GM12878 (cell line): ENCODE results near the gene MED25. TPM values are rescaled to one million over a fixed set of nuclear protein-coding genes. Genes with fewer than 3 reads are reported as not detected.
A peak's percentile ranks its signal among the peaks of the same experiment; 100 is the strongest.

ENCODE experiments used
- ATAC-seq: fragments of 200-7000 bp; cut with Tn5 transposase; 3 replicates; pipeline ENCODE4 v1.9.1; 2020; ENCODE audit warnings: mild to moderate bottlenecking, moderate library complexity
- BruUV-seq: library from RNA; stranded (reverse); fragments of 400-500 nt; replicated peaks from 2 replicates; lab custom pipeline; 2021; lab: Mats Ljungman, UMichigan
- CTCF ChIA-PET: fragments of 300-600 bp; sonication (Branson Sonifier 250); formaldehyde crosslinking; extraction: SDS; loops from one replicate; lab custom pipeline; 2021; ENCODE audit warnings: inconsistent platforms; lab: Yijun Ruan, JAX
- POLR2A ChIA-PET: fragments of 350-600 bp; formaldehyde crosslinking; extraction: SDS; loops from one replicate; lab custom pipeline; 2021; ENCODE audit warnings: inconsistent platforms; lab: Charles Lee
- RAD21 ChIA-PET: fragments of 300-600 bp; sonication (Branson Sonifier 250); formaldehyde crosslinking; loops from one replicate; lab custom pipeline; 2023; ENCODE audit warnings: antibody characterized with exemption; ENCODE audit not compliant: unreplicated experiment; lab: Charles Lee
- SMC1A ChIA-PET: fragments of 300-600 bp; sonication (Branson Sonifier 250); formaldehyde crosslinking; loops from one replicate; lab custom pipeline; 2023; ENCODE audit not compliant: unreplicated experiment, uncharacterized antibody; lab: Charles Lee
- DNase-seq: peaks from one replicate; pipeline ENCODE4 v3.0.0-alpha.2; 2011; ENCODE audit warnings: low read depth, low spot score
- FAIRE-seq: peaks from 3 replicates; lab custom pipeline; 2011; peaks lifted over from hg19 to GRCh38; lab: Jason Lieb, UNC
- H2AFZ ChIP-seq: 2 replicates; pipeline ENCODE4 v1.6.0; 2011; ENCODE audit warnings: low read depth, low read length, control low read depth; ENCODE audit not compliant: control insufficient read depth
- H3K27ac ChIP-seq: 2 replicates; pipeline ENCODE4 v1.5.1; 2011; ENCODE audit warnings: control low read depth; ENCODE audit not compliant: control insufficient read depth, insufficient read depth
- H3K27me3 ChIP-seq, 2 experiments: replicated peaks in 1 of 2; 2 replicates each; pipeline versions ENCODE4 v1.6.0 to v1.6.1; 2011; ENCODE audit warnings: low read length in 1 of 2; ENCODE audit not compliant: control insufficient read depth in 2 of 2, insufficient read depth in 2 of 2
- H3K36me3 ChIP-seq, 2 experiments: 2 replicates each; pipeline ENCODE4 v1.5.1; 2011; ENCODE audit warnings: low read length in 1 of 2; ENCODE audit not compliant: control insufficient read depth in 2 of 2, insufficient read depth in 2 of 2
- H3K4me1 ChIP-seq: 2 replicates; pipeline ENCODE4 v1.6.1; 2011; ENCODE audit warnings: mild to moderate bottlenecking, low read length, moderate library complexity, mixed read lengths; ENCODE audit not compliant: control insufficient read depth, insufficient read depth
- H3K4me2 ChIP-seq: 2 replicates; pipeline ENCODE4 v1.6.0; 2011; ENCODE audit warnings: control low read depth; ENCODE audit not compliant: control insufficient read depth, insufficient read depth
- H3K4me3 ChIP-seq: fragments of 200-600 bp; sonication (generic); 2 replicates; pipeline ENCODE4 v1.5.1; 2016
- H3K79me2 ChIP-seq: 2 replicates; pipeline ENCODE4 v1.6.0; 2011; ENCODE audit warnings: low read length; ENCODE audit not compliant: control insufficient read depth, insufficient read depth
- H3K9ac ChIP-seq: 2 replicates; pipeline ENCODE4 v1.8.0; 2011; ENCODE audit warnings: low read length, control low read depth, mixed read lengths; ENCODE audit not compliant: control insufficient read depth, insufficient read depth
- H3K9me3 ChIP-seq: replicated peaks from 3 replicates; pipeline ENCODE4 v1.5.1; 2011; ENCODE audit warnings: mild to moderate bottlenecking, low read length; ENCODE audit not compliant: control insufficient read depth, insufficient read depth
- H4K20me1 ChIP-seq: 2 replicates; pipeline ENCODE4 v1.6.0; 2011; ENCODE audit not compliant: control insufficient read depth, insufficient read depth
- BHLHE40 ChIP-seq, 2 experiments: fragments of 450-650 bp in 1 of 2; IDR thresholded peaks; 2 replicates each; pipeline ENCODE4 v1.6.1; 2011 to 2017; ENCODE audit warnings: low read depth in 2 of 2, borderline replicate concordance in 1 of 2, improper control_type of control experiment in 1 of 2, low read length in 1 of 2, mild to moderate bottlenecking in 1 of 2
- CBX3 ChIP-seq: fragments of 200-600 bp; sonication (generic); IDR thresholded peaks from 2 replicates; pipeline ENCODE4 v1.6.1; 2016; ENCODE audit warnings: low read depth, borderline replicate concordance
- CEBPZ ChIP-seq: fragments of 150-350 bp; IDR thresholded peaks from 2 replicates; pipeline ENCODE4 v1.6.1; 2016; ENCODE audit warnings: low read depth, low read length
- EP300 ChIP-seq, 2 experiments: fragments of 150-350 bp in 1 of 2; IDR thresholded peaks; 2 replicates each; pipeline ENCODE4 v1.6.1; 2011 to 2012; ENCODE audit warnings: low read depth in 2 of 2, low read length in 2 of 2, borderline replicate concordance in 1 of 2, improper control_type of control experiment in 1 of 2, inconsistent platforms in 1 of 2; ENCODE audit not compliant: control insufficient read depth in 1 of 2
- FOXK2 ChIP-seq: fragments of 450-650 bp; IDR thresholded peaks from 2 replicates; pipeline ENCODE4 v1.6.1; 2017; ENCODE audit warnings: mild to moderate bottlenecking, moderate library complexity
- MYC ChIP-seq: IDR thresholded peaks from 2 replicates; pipeline ENCODE4 v1.6.1; 2011; ENCODE audit warnings: mild to moderate bottlenecking, low read length, moderate library complexity, inconsistent platforms; ENCODE audit not compliant: insufficient read depth, insufficient replicate concordance, insufficient read length, severe bottlenecking
- ZNF384 ChIP-seq: IDR thresholded peaks from 2 replicates; pipeline ENCODE4 v1.6.1; 2012; ENCODE audit warnings: low read depth, mild to moderate bottlenecking, low read length, improper control_type of control experiment, borderline replicate concordance
- WGBS: methylation state at CpG from one replicate; pipeline ENCODE4 v1.1.6; 2016; ENCODE audit warnings: low lambda C conversion rate; ENCODE audit not compliant: insufficient replicate concordance, insufficient coverage; ENCODE audit errors: missing lambda C conversion rate; 5-methylcytosine and 5-hydroxymethylcytosine counted together
- in situ Hi-C: fragments of 300-500 bp; cut with MboI; formaldehyde crosslinking; loops from 9 replicates; pipeline ENCODE4 v1.14.3; 2018; ENCODE audit warnings: mixed read lengths
- intact Hi-C: fragments of 100-400 bp; cut with micrococcal nuclease; formaldehyde crosslinking; loops from one replicate; pipeline ENCODE4 v1.14.2; 2022; ENCODE audit not compliant: unreplicated experiment
- polyA plus RNA-seq, 11 experiments: library from polyadenylated mRNA; depleted of rRNA in 4 of 11; unstranded in 6 of 11; stranded (reverse) in 5 of 11; fragments of >200 nt; fragmentation: Nextera tagmentation in 4 of 11; fragmentation: Illumina TruSeq in 1 of 11; extraction: Ambion mirVana in 4 of 11; extraction: Trizol in 1 of 11; gene quantifications; 1 replicate in 1 of 11; 2 replicates in 10 of 11; pipeline versions ENCODE4 v1.2.1 to v1.2.3, GENCODE V29; 2011 to 2016; ENCODE audit warnings: inconsistent platforms in 2 of 11, missing spikeins in 2 of 11, low read depth in 1 of 11
- total RNA-seq, 4 experiments: library from RNA; depleted of rRNA in 3 of 4; stranded (reverse); fragments of >200 nt in 3 of 4; fragmentation: Illumina TruSeq in 1 of 4; extraction: Trizol in 1 of 4; gene quantifications; 2 replicates each; pipeline versions ENCODE4 v1.2.1 to v1.2.3, GENCODE V29; 2013 to 2021
- TF ChIP-seq, protein P1 (sequence below): fragments of 450-650 bp; IDR thresholded peaks from 2 replicates; pipeline ENCODE4 v1.6.1; 2017; ENCODE audit warnings: mild to moderate bottlenecking, low read depth, inconsistent platforms; ENCODE audit not compliant: poor library complexity, severe bottlenecking
- TF ChIP-seq, protein P2 (sequence below): IDR thresholded peaks from 2 replicates; pipeline ENCODE4 v1.6.1; 2011; ENCODE audit warnings: borderline replicate concordance, low read depth, mild to moderate bottlenecking, moderate library complexity, mixed read lengths, low read length; ENCODE audit not compliant: insufficient read depth; ENCODE audit errors: extremely low read length

The MED25 gene
- total and polyA plus RNA-seq, 10 of the 15 experiments (the other 5 are each of a cell fraction or from before 2014, with no cell fraction given) = 3.5 to 53.9 (median 17.1) TPM

GRCh38 chr19:49844138-49845095 is 26.3 kb downstream of the MED25 start:
- peak overlapping the region; percentile 12; the same call in 1 of the 2 replicates for H3K4me2 ChIP-seq
- peaks cover 25% of the 10 kb centered on the region for H3K4me1 ChIP-seq
- RAD21 ChIA-PET = no interaction called here
- no peaks in the 10 kb centered on the region for H3K27me3 ChIP-seq
- BruUV-seq = no TSS peak
- no peak for FAIRE-seq
- SMC1A ChIA-PET = interaction anchor here (1.4 kb wide), 2 partner anchors 22 to 26 kb away, joined by 3 read pairs; partner anchors contain the start of gene MED25
- no peak for ATAC-seq
- H2AFZ ChIP-seq = no peak overlapping the region
- POLR2A ChIA-PET = interaction anchor here (0.5 to 1.4 kb wide), 5 partner anchors 21 to 25 kb away, joined by 3 to 8 read pairs (median 4); partner anchors contain the start of gene PNKP
- 39% methylated on average over 18 of the region's 18 CpGs for WGBS
- peaks cover 0 to 2% of the 10 kb centered on the region in 2 experiments; a peak in 2 of 4 replicates for H3K36me3 ChIP-seq
- in situ Hi-C loops (no loop called here), intact Hi-C loops (no loop called here)
- DNase-seq = no peak
- H3K4me3 ChIP-seq = no peak overlapping the region
- H3K9me3 ChIP-seq = peaks cover 5% of the 10 kb centered on the region; the same call in 2 of the 3 replicates
- CTCF ChIA-PET = no interaction called here
- no peak overlapping the region for H3K9ac ChIP-seq
- no peak overlapping the region for H3K27ac ChIP-seq
- H3K79me2 ChIP-seq = no peaks in the 10 kb centered on the region
- H4K20me1 ChIP-seq = no peaks in the 10 kb centered on the region
- no peak for TF ChIP-seq CEBPZ
- no peak for TF ChIP-seq ZNF384
- TF ChIP-seq EP300 (IDR thresholded peaks at IDR 0.05; ENCODE audit: borderline replicate concordance in 1 of 2, control insufficient read depth in 1 of 2, low read depth in 2 of 2, low read length in 2 of 2) = no peak
- TF ChIP-seq FOXK2 = no peak
- TF ChIP-seq, protein P1, sequence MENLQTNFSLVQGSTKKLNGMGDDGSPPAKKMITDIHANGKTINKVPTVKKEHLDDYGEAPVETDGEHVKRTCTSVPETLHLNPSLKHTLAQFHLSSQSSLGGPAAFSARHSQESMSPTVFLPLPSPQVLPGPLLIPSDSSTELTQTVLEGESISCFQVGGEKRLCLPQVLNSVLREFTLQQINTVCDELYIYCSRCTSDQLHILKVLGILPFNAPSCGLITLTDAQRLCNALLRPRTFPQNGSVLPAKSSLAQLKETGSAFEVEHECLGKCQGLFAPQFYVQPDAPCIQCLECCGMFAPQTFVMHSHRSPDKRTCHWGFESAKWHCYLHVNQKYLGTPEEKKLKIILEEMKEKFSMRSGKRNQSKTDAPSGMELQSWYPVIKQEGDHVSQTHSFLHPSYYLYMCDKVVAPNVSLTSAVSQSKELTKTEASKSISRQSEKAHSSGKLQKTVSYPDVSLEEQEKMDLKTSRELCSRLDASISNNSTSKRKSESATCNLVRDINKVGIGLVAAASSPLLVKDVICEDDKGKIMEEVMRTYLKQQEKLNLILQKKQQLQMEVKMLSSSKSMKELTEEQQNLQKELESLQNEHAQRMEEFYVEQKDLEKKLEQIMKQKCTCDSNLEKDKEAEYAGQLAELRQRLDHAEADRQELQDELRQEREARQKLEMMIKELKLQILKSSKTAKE = no peak
- TF ChIP-seq, protein P2, sequence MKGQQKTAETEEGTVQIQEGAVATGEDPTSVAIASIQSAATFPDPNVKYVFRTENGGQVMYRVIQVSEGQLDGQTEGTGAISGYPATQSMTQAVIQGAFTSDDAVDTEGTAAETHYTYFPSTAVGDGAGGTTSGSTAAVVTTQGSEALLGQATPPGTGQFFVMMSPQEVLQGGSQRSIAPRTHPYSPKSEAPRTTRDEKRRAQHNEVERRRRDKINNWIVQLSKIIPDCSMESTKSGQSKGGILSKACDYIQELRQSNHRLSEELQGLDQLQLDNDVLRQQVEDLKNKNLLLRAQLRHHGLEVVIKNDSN = no peak
- TF ChIP-seq CBX3 = no peak
- TF ChIP-seq BHLHE40 (IDR thresholded peaks at IDR 0.05; ENCODE audit: borderline replicate concordance in 1 of 2, low read depth in 2 of 2, low read length in 1 of 2) = no peak
- no peak for TF ChIP-seq MYC
